ENCODE data around the gene VWCE.
"Not testable (repeated sequence)": the region's sequence is repeated elsewhere in the genome, so short reads cannot be mapped to it uniquely, and the experiment has no call there.

- TF ChIP-seq CTCF (optimal IDR thresholded peaks at IDR 0.05 in 1 of 3, IDR thresholded peaks at IDR 0.05 in 1 of 3, conservative IDR thresholded peaks at IDR 0.05 in 1 of 3; ENCODE audit: extremely low read depth in 1 of 3, insufficient read depth in 2 of 3, low read length in 3 of 3); EZH2 (IDR thresholded peaks at IDR 0.05; ENCODE audit: low read length): not testable (repeated sequence)
Observed at GRCh38 chr11:61240288-61240687, 54.8 kb downstream of the VWCE start.

All from keratinocyte (primary cell).